ENCODE measurements around the gene ANKRD53.
"Not testable (repeated sequence)": the region's sequence is repeated elsewhere in the genome, so short reads cannot be mapped to it uniquely, and the experiment has no call there.

- TF ChIP-seq, protein P1, sequence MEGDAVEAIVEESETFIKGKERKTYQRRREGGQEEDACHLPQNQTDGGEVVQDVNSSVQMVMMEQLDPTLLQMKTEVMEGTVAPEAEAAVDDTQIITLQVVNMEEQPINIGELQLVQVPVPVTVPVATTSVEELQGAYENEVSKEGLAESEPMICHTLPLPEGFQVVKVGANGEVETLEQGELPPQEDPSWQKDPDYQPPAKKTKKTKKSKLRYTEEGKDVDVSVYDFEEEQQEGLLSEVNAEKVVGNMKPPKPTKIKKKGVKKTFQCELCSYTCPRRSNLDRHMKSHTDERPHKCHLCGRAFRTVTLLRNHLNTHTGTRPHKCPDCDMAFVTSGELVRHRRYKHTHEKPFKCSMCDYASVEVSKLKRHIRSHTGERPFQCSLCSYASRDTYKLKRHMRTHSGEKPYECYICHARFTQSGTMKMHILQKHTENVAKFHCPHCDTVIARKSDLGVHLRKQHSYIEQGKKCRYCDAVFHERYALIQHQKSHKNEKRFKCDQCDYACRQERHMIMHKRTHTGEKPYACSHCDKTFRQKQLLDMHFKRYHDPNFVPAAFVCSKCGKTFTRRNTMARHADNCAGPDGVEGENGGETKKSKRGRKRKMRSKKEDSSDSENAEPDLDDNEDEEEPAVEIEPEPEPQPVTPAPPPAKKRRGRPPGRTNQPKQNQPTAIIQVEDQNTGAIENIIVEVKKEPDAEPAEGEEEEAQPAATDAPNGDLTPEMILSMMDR (IDR thresholded peaks at IDR 0.05) = not testable (repeated sequence)
- not testable (repeated sequence) for TF ChIP-seq POLR2A (IDR thresholded peaks at IDR 0.05)
These were observed 21.5 kb downstream of the ANKRD53 start for GRCh38 chr2:70999931-71000330.

Measured in body of pancreas (tissue), 4 donors.